HepG2 (cell line): ENCODE results near the gene MARF1. TPM values are rescaled to one million over a fixed set of nuclear protein-coding genes. Genes with fewer than 3 reads are reported as not detected.

Experiments
- GLI4 ChIP-seq: sonication (generic); formaldehyde crosslinking; IDR thresholded peaks from 2 replicates; pipeline ENCODE4 v1.5.1; 2020; ENCODE audit warnings: missing genetic modification reagents, mild to moderate bottlenecking, moderate library complexity, borderline replicate concordance
- HHEX ChIP-seq: IDR thresholded peaks from 2 replicates; pipeline ENCODE4 v1.6.1; 2016; ENCODE audit warnings: control low read depth
- MEF2D ChIP-seq: sonication (generic); formaldehyde crosslinking; IDR thresholded peaks from 2 replicates; pipeline ENCODE4 v1.5.1; 2020; ENCODE audit warnings: mild to moderate bottlenecking, missing genetic modification reagents
- NFE2 ChIP-seq: sonication (generic); formaldehyde crosslinking; IDR thresholded peaks from 2 replicates; pipeline ENCODE4 v1.4.0; 2020; ENCODE audit warnings: missing genetic modification reagents
- PAF1 ChIP-seq: IDR thresholded peaks from 2 replicates; pipeline ENCODE4 v1.6.1; 2016; ENCODE audit warnings: missing genetic modification reagents, missing compliant biosample characterization
- SPEN ChIP-seq: sonication (generic); formaldehyde crosslinking; IDR thresholded peaks from 2 replicates; pipeline ENCODE4 v1.5.1; 2020; ENCODE audit warnings: low read depth, mild to moderate bottlenecking, missing genetic modification reagents
- TAF15 ChIP-seq: fragments of 200-400 bp; formaldehyde crosslinking; IDR thresholded peaks from one replicate; pipeline ENCODE4 v1.6.1; 2018; ENCODE audit warnings: mild to moderate bottlenecking, low read depth, low read length; ENCODE audit not compliant: poor library complexity, severe bottlenecking
- TBL1XR1 ChIP-seq: fragments of 150-350 bp; IDR thresholded peaks from 2 replicates; pipeline ENCODE4 v1.6.1; 2014; ENCODE audit warnings: borderline replicate concordance, low read length; ENCODE audit not compliant: partially characterized antibody
- XRCC5 ChIP-seq: fragments of 200-400 bp; formaldehyde crosslinking; optimal IDR thresholded peaks from 2 replicates; pipeline ENCODE3; 2017; ENCODE audit warnings: mild to moderate bottlenecking, low read length
- ZNF160 ChIP-seq: sonication (generic); formaldehyde crosslinking; IDR thresholded peaks from 2 replicates; pipeline ENCODE4 v1.8.0; 2022; ENCODE audit warnings: mild to moderate bottlenecking, inconsistent platforms, missing genetic modification reagents
- ZNF720 ChIP-seq: sonication (generic); formaldehyde crosslinking; IDR thresholded peaks from 2 replicates; pipeline ENCODE4 v1.4.0; 2020; ENCODE audit warnings: missing genetic modification reagents
- polyA plus RNA-seq, 8 experiments: library from polyadenylated mRNA; depleted of rRNA in 3 of 8; stranded (reverse) in 7 of 8; unstranded in 1 of 8; fragments of >200 nt; fragmentation: Illumina TruSeq in 4 of 8; extraction: Trizol in 4 of 8; gene quantifications; 2 replicates each; pipeline versions ENCODE4 v1.2.1 to v1.2.3, GENCODE V29; 2011 to 2016; ENCODE audit warnings: low read depth in 4 of 8, missing spikeins in 1 of 8, mixed read lengths in 1 of 8; ENCODE audit not compliant: insufficient read depth in 1 of 8
- total RNA-seq, 5 experiments: library from RNA; depleted of rRNA; stranded (reverse); fragments of >200 nt; fragmentation: Illumina TruSeq; extraction: Trizol; gene quantifications; 2 replicates each; pipeline ENCODE4 v1.2.3, GENCODE V29; 2016; ENCODE audit warnings: low read depth in 1 of 5
- TF ChIP-seq, protein P1 (sequence below): sonication (generic); formaldehyde crosslinking; conservative IDR thresholded peaks from 2 replicates; pipeline ENCODE4 v1.4.0; 2020; ENCODE audit warnings: missing genetic modification reagents
- TF ChIP-seq, protein P2 (sequence below): sonication (generic); formaldehyde crosslinking; IDR thresholded peaks from 2 replicates; pipeline ENCODE4 v1.5.0; 2020; ENCODE audit warnings: mild to moderate bottlenecking, missing genetic modification reagents
- TF ChIP-seq, protein P3 (sequence below): IDR thresholded peaks from 2 replicates; pipeline ENCODE4 v1.6.1; 2016; ENCODE audit warnings: low read depth
- TF ChIP-seq, protein P4 (sequence below): sonication (generic); formaldehyde crosslinking; IDR thresholded peaks from 2 replicates; pipeline ENCODE4 v1.5.0; 2020; ENCODE audit warnings: missing genetic modification reagents
- TF ChIP-seq, protein P5 (sequence below): sonication (generic); formaldehyde crosslinking; IDR thresholded peaks from 2 replicates; pipeline ENCODE4 v1.5.1; 2020; ENCODE audit warnings: missing genetic modification reagents, mild to moderate bottlenecking, borderline replicate concordance
- TF ChIP-seq, protein P6 (sequence below): sonication (generic); formaldehyde crosslinking; IDR thresholded peaks from 2 replicates; pipeline ENCODE4 v1.8.1; 2023; ENCODE audit warnings: mild to moderate bottlenecking, missing genetic modification reagents

The MARF1 gene
- total and polyA plus RNA-seq, 2 of the 13 experiments (the other 11 are each of a cell fraction or from before 2014, with no cell fraction given): 8.7 to 20.7 TPM

DNA sequence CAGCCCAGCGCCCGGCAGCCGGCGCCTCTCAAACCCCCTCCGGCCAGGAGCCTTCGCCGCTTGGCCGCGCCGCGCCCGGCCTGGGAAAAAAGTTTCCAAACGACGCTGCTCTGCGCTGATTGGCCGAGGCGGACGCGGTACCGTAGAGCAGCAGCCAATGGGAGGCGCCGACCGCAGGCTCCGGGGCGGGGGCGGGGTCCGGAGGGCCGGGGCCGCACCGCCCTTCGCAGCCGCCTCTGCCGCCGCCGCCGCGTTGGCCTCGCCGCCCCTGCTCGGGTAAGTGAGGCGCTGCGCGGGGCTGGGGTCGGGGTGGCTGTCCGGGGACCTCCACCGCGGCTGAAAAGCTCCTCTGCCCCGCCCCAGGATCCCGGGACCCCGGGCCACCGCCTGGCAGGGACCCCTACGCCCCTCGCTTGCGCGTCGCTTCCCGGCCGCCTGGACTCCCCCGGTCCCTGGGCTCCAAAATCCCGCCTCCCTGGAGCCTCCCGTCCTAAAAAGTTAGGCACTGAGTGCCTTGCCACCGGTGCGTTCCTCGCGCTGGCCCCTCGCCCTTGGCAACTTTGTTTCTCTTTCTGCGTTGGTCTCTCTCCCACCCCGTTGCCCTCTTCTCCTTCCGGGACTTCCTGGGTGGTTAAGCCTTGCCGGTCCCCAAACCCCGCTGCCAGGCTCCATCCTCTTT lies 7.2 kb upstream of the MARF1 start, which contains the start of gene NDE1 (continued):
- TF ChIP-seq, protein P1, sequence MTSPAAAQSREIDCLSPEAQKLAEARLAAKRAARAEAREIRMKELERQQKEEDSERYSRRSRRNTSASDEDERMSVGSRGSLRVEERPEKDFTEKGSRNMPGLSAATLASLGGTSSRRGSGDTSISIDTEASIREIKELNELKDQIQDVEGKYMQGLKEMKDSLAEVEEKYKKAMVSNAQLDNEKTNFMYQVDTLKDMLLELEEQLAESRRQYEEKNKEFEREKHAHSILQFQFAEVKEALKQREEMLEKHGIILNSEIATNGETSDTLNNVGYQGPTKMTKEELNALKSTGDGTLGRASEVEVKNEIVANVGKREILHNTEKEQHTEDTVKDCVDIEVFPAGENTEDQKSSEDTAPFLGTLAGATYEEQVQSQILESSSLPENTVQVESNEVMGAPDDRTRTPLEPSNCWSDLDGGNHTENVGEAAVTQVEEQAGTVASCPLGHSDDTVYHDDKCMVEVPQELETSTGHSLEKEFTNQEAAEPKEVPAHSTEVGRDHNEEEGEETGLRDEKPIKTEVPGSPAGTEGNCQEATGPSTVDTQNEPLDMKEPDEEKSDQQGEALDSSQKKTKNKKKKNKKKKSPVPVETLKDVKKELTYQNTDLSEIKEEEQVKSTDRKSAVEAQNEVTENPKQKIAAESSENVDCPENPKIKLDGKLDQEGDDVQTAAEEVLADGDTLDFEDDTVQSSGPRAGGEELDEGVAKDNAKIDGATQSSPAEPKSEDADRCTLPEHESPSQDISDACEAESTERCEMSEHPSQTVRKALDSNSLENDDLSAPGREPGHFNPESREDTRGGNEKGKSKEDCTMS (CRISPR knock-in tag): no peak
- TF ChIP-seq TBL1XR1: peak; percentile 2
- TF ChIP-seq ZNF160 (CRISPR knock-in tag): no peak; the same call in 1 of the 2 replicates
- TF ChIP-seq GLI4 (CRISPR knock-in tag): peak; percentile 92; the same call in 1 of the 2 replicates
- TF ChIP-seq, protein P2, sequence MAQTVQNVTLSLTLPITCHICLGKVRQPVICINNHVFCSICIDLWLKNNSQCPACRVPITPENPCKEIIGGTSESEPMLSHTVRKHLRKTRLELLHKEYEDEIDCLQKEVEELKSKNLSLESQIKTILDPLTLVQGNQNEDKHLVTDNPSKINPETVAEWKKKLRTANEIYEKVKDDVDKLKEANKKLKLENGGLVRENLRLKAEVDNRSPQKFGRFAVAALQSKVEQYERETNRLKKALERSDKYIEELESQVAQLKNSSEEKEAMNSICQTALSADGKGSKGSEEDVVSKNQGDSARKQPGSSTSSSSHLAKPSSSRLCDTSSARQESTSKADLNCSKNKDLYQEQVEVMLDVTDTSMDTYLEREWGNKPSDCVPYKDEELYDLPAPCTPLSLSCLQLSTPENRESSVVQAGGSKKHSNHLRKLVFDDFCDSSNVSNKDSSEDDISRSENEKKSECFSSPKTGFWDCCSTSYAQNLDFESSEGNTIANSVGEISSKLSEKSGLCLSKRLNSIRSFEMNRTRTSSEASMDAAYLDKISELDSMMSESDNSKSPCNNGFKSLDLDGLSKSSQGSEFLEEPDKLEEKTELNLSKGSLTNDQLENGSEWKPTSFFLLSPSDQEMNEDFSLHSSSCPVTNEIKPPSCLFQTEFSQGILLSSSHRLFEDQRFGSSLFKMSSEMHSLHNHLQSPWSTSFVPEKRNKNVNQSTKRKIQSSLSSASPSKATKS: no peak
- no peak for TF ChIP-seq MEF2D (CRISPR knock-in tag)
- TF ChIP-seq, protein P3, sequence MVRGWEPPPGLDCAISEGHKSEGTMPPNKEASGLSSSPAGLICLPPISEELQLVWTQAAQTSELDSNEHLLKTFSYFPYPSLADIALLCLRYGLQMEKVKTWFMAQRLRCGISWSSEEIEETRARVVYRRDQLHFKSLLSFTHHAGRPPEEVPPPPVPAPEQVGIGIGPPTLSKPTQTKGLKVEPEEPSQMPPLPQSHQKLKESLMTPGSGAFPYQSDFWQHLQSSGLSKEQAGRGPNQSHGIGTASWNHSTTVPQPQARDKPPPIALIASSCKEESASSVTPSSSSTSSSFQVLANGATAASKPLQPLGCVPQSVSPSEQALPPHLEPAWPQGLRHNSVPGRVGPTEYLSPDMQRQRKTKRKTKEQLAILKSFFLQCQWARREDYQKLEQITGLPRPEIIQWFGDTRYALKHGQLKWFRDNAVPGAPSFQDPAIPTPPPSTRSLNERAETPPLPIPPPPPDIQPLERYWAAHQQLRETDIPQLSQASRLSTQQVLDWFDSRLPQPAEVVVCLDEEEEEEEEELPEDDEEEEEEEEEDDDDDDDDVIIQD (CRISPR knock-in tag): peak; percentile 53; the same call in 1 of the 2 replicates
- TF ChIP-seq NFE2 (CRISPR knock-in tag): no peak
- peak; percentile 51; the same call in 1 of the 2 replicates for TF ChIP-seq SPEN (CRISPR knock-in tag)
- TF ChIP-seq, protein P4, sequence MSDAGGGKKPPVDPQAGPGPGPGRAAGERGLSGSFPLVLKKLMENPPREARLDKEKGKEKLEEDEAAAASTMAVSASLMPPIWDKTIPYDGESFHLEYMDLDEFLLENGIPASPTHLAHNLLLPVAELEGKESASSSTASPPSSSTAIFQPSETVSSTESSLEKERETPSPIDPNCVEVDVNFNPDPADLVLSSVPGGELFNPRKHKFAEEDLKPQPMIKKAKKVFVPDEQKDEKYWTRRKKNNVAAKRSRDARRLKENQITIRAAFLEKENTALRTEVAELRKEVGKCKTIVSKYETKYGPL (CRISPR knock-in tag): peak; percentile 34; the same call in 1 of the 2 replicates
- TF ChIP-seq, protein P5, sequence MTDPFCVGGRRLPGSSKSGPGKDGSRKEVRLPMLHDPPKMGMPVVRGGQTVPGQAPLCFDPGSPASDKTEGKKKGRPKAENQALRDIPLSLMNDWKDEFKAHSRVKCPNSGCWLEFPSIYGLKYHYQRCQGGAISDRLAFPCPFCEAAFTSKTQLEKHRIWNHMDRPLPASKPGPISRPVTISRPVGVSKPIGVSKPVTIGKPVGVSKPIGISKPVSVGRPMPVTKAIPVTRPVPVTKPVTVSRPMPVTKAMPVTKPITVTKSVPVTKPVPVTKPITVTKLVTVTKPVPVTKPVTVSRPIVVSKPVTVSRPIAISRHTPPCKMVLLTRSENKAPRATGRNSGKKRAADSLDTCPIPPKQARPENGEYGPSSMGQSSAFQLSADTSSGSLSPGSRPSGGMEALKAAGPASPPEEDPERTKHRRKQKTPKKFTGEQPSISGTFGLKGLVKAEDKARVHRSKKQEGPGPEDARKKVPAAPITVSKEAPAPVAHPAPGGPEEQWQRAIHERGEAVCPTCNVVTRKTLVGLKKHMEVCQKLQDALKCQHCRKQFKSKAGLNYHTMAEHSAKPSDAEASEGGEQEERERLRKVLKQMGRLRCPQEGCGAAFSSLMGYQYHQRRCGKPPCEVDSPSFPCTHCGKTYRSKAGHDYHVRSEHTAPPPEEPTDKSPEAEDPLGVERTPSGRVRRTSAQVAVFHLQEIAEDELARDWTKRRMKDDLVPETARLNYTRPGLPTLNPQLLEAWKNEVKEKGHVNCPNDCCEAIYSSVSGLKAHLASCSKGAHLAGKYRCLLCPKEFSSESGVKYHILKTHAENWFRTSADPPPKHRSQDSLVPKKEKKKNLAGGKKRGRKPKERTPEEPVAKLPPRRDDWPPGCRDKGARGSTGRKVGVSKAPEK (CRISPR knock-in tag): no peak
- TF ChIP-seq, protein P6, sequence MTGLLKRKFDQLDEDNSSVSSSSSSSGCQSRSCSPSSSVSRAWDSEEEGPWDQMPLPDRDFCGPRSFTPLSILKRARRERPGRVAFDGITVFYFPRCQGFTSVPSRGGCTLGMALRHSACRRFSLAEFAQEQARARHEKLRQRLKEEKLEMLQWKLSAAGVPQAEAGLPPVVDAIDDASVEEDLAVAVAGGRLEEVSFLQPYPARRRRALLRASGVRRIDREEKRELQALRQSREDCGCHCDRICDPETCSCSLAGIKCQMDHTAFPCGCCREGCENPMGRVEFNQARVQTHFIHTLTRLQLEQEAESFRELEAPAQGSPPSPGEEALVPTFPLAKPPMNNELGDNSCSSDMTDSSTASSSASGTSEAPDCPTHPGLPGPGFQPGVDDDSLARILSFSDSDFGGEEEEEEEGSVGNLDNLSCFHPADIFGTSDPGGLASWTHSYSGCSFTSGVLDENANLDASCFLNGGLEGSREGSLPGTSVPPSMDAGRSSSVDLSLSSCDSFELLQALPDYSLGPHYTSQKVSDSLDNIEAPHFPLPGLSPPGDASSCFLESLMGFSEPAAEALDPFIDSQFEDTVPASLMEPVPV (CRISPR knock-in tag): peak; percentile 11; the same call in 1 of the 2 replicates
- no peak for TF ChIP-seq ZNF720 (CRISPR knock-in tag)
- no peak for TF ChIP-seq TAF15
- no peak for TF ChIP-seq PAF1 (CRISPR knock-in tag)
- no peak for TF ChIP-seq XRCC5
- 0 out of 2 replicates have a peak, but pooled peaks have one; percentile 4 for TF ChIP-seq HHEX (CRISPR knock-in tag)
